Measurements from ENCODE around the gene MDC1.

The MDC1 gene

GRCh38 chr6:30691208-30691847, 25.8 kb downstream of the MDC1 start:
- no peak for DNase-seq

GRCh38 chr6:30690403-30691207, 26.5 kb downstream of the MDC1 start, which contains the start of gene NRM:
NRM (minus strand) TSS chr6:30690984; CDS start chr6:30690974, 10 bp downstream.
- DNase-seq = peak; percentile 77

- no peak for DNase-seq
These were observed 27.1 kb downstream of the MDC1 start for GRCh38 chr6:30689985-30690384.

- DNase-seq = no peak
These were observed 27.8 kb downstream of the MDC1 start for GRCh38 chr6:30689022-30689865.

GRCh38 chr6:30688569-30688968, 28.5 kb downstream of the MDC1 start:
- DNase-seq = no peak

- DNase-seq = no peak
These were observed 29.2 kb downstream of the MDC1 start for GRCh38 chr6:30687659-30688431.

GRCh38 chr6:30686908-30687658, 30.0 kb downstream of the MDC1 start:
- DNase-seq = peak; percentile 74

- peak; percentile 88 for DNase-seq
These were observed 30.8 kb downstream of the MDC1 start, which contains the start of gene PPP1R18 for GRCh38 chr6:30686009-30686907. PPP1R18 (minus strand) TSS chr6:30686645; CDS start chr6:30686018, 627 bp downstream.

GRCh38 chr6:30685157-30686008, 31.7 kb downstream of the MDC1 start:
- DNase-seq = no peak

GRCh38 chr6:30684386-30685156, 32.5 kb downstream of the MDC1 start:
- DNase-seq = peak; percentile 49

GRCh38 chr6:30683980-30684338, 33.1 kb downstream of the MDC1 start:
- DNase-seq = no peak

GRCh38 chr6:30683183-30683979, 33.7 kb downstream of the MDC1 start:
- no peak for DNase-seq

GRCh38 chr6:30682143-30683117, 34.7 kb downstream of the MDC1 start:
- peak; percentile 85 for DNase-seq

- DNase-seq = no peak
These were observed 35.3 kb downstream of the MDC1 start for GRCh38 chr6:30681766-30682142.

- DNase-seq = no peak
These were observed 37.1 kb downstream of the MDC1 start for GRCh38 chr6:30679765-30680535.
